HL-60/S4 treated with phorbol 12-myristate 13-acetate at 8.2 ng/mL for 4 days and 3 days (cell line): Measurements from ENCODE around the gene OGFOD3.

Experiments
- in situ Hi-C: fragments of 300-500 bp; cut with MboI; formaldehyde crosslinking; loops from 2 replicates; pipeline ENCODE4 v1.15.0; 2022; ENCODE audit warnings: low sequenced_read_pairs

The OGFOD3 gene

GRCh38 chr17:82344175-82344907, 74.0 kb downstream of the OGFOD3 start:
- in situ Hi-C loops = no loop called here

GRCh38 chr17:82343560-82343959, 74.8 kb downstream of the OGFOD3 start:
- in situ Hi-C loops = no loop called here

- in situ Hi-C loops = no loop called here
Observed at GRCh38 chr17:82342361-82343079, 75.9 kb downstream of the OGFOD3 start.

- in situ Hi-C loops = no loop called here
Observed at GRCh38 chr17:82339634-82340580, 78.5 kb downstream of the OGFOD3 start.
